ENCODE data around the gene MS4A13. TPM values are rescaled to one million over a fixed set of nuclear protein-coding genes. Genes with fewer than 3 reads are reported as not detected.

Gene MS4A13, protein sequence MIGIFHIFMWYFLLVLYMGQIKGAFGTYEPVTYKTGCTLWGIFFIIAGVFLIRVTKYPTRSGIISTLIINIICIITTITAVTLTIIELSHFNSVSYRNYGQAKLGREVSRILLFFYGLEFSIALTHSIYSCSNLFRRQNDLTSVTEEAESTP
- total RNA-seq (2022; extraction: Qiagen RNA extraction) = not detected in 5 replicates

DNA sequence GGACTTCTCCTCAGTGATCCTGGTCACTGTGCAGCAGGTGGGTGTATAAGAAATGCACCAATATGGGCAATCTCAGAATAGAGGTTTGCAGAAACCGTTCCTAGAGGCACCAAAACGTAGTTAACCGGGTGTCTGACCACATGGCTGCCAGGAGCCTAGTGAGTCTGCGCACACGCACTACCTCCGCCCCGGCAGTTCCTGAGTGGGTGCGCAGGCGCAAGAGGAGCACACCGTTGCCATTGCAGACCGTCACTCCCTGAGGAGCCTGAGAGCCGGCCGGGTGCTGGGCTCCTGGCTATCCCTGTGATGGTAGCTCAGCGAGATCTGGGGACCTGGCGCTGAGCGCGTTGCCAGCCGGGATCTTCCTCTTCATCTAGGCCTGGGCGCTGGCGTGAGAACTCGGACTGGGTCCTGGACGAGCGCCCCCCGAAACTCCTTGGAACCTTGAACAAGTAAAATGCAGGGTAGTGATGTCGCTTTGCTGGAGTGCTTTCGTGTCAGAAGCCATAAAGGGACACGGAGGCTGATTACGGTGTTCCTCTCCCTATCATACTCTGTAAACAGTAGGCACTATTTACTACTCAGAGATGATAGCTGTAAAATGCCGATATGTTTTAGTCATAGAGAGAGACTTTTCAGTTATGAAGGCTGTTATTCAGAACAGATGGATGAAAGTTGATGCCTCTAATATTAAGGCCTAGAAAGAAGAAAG lies at the start of gene MS4A13:
Gene MS4A13 (plus strand): TSS at position 249 of the 712 bp plus-strand sequence. CDS start 2,692 bp downstream, outside the sequence.

DNA sequence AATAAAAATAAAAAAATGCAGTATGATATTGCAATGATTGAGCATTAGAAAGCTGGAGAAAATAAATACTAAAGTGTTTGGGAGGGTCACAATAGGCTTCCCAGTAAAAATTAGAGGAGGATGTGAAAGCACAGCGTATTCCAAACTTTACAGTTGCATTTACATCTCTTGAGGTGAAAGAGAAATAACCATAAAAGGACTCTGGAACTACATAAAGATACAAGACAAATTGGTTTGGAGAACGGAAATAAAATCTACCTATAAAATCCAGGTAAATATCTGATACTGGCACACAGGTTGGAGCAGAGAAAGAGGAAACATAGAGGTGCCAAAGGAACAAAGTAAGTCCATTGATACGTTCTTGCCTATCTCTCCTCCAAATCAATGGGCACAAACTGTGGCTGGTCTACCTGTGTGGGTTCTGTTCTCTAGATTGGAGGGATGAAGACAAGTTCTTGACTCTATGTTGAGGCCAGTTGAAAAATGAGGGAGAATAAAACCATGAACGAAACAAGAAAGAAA lies 22.6 kb upstream of the MS4A13 start, which contains the start of gene MS4A12:
Gene MS4A12 (plus strand): TSS at position 291 of the 522 bp plus-strand sequence. CDS start 4,541 bp downstream, outside the sequence.

Other genes starting within 250 kb of the MS4A13 start
- not detected in 5 replicates for gene MS4A4A, start 234.7 kb upstream of the MS4A13 start, total RNA-seq (2022; extraction: Qiagen RNA extraction)
- not detected in 5 replicates for gene MS4A6E, start 188.1 kb upstream of the MS4A13 start, total RNA-seq (2022; extraction: Qiagen RNA extraction)
- gene MS4A7, start 136.9 kb upstream of the MS4A13 start, total RNA-seq (2022; extraction: Qiagen RNA extraction) = not detected in 5 replicates
- gene MS4A14, start 118.9 kb upstream of the MS4A13 start, total RNA-seq (2022; extraction: Qiagen RNA extraction) = not detected in 5 replicates
- gene MS4A5, start 85.8 kb upstream of the MS4A13 start, total RNA-seq (2022; extraction: Qiagen RNA extraction) = not detected in 5 replicates
- gene MS4A1, start 59.5 kb upstream of the MS4A13 start, total RNA-seq (2022; extraction: Qiagen RNA extraction) = not detected in 5 replicates
- not detected in 5 replicates for gene MS4A12, start 22.6 kb upstream of the MS4A13 start, total RNA-seq (2022; extraction: Qiagen RNA extraction)
- gene MS4A8, start 184.2 kb downstream of the MS4A13 start, total RNA-seq (2022; extraction: Qiagen RNA extraction) = not detected in 5 replicates
- gene MS4A18, start 209.3 kb downstream of the MS4A13 start, total RNA-seq (2022; extraction: Qiagen RNA extraction) = not detected in 5 replicates
- gene MS4A15, start 241.5 kb downstream of the MS4A13 start, total RNA-seq (2022; extraction: Qiagen RNA extraction) = 0.07 TPM in 1 of 5 replicates, not detected in the others